Activated CD4-positive, alpha-beta T cell treated with anti-CD3 and anti-CD28 coated beads, Interleukin-2, amount 50 U/mL, for 4 hours (primary cell): Measurements from ENCODE around the gene ILRUN.
"Not testable (repeated sequence)": the region's sequence is repeated elsewhere in the genome, so short reads cannot be mapped to it uniquely, and the experiment has no call there.

Source experiments
- DNase-seq, 2 experiments: peaks; one replicate each; pipeline ENCODE4 v3.0.0-alpha.2; 2020

Gene ILRUN

GRCh38 chr6:34696739-34697543 is at the start of gene ILRUN:
Gene ILRUN, minus strand, starts transcription at chr6:34696767. Its CDS starts 164 bp downstream, at chr6:34696603.
- DNase-seq = peak; percentile 95 to 96

DNA sequence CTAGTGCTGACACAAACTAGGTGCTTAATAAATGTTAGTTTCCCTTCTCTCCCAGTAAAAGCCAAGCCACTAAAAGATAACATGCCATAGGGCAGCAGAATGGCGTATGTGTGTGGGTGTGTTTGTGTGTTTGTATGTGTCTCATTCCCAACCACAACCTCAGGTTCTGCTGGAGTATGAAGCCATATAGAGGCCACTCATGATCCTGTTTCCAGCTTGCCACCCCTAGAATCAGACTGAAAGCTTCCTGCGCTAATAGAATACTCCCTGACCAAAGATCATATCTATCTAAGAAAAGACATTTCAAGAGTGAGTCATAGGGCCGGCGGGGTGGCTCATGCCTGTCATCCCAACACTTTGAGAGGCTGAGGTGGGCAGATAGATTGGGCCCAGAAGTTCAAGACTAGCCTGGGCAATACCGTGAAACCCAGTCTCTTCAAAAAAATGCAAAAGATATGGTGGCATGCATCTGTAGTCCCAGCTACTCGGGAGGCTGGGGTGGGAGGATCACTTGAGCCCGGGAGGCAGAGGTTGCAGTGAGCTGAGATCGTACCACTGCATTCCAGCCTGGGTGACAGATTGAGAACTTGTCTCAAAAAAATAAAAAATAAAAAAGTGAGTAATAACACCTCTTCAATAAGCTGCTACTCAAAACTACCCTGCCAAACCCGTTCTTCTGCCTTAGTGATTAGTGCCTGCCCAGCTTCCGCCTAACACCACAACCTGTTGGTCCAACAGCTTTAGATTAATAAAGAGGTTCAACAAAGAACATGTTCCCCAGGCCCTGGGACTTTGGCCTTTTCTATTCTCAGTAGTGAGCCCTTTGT is 48.9 kb upstream of the ILRUN start:
- no peak for DNase-seq

GRCh38 chr6:34744294-34744647 is 47.7 kb upstream of the ILRUN start:
- DNase-seq = not testable (repeated sequence)

GRCh38 chr6:34743625-34744293 is 47.2 kb upstream of the ILRUN start:
- DNase-seq = no peak

DNA sequence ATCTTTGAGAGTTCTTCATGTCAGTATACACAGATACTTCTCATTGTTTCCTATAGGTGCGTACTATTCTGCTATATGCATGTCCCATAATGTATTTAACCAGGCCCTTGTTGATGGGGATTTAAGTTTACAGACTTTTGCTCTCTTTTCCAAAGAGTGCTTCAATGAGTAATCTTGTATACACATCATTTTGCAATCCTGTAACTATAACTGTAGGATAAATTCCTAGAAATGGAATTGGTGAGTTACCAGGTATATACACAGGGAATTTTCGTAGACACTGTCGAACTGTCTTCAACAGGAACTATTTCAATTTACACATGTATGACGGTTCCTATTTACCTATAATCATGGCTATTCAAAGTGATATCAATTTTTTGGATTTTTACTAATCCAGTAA is 45.5 kb upstream of the ILRUN start:
- DNase-seq = no peak

GRCh38 chr6:34736823-34737222 is 40.3 kb upstream of the ILRUN start:
- no peak for DNase-seq

- no peak for DNase-seq
These were observed 35.0 kb upstream of the ILRUN start for GRCh38 chr6:34731393-34732060.

DNA sequence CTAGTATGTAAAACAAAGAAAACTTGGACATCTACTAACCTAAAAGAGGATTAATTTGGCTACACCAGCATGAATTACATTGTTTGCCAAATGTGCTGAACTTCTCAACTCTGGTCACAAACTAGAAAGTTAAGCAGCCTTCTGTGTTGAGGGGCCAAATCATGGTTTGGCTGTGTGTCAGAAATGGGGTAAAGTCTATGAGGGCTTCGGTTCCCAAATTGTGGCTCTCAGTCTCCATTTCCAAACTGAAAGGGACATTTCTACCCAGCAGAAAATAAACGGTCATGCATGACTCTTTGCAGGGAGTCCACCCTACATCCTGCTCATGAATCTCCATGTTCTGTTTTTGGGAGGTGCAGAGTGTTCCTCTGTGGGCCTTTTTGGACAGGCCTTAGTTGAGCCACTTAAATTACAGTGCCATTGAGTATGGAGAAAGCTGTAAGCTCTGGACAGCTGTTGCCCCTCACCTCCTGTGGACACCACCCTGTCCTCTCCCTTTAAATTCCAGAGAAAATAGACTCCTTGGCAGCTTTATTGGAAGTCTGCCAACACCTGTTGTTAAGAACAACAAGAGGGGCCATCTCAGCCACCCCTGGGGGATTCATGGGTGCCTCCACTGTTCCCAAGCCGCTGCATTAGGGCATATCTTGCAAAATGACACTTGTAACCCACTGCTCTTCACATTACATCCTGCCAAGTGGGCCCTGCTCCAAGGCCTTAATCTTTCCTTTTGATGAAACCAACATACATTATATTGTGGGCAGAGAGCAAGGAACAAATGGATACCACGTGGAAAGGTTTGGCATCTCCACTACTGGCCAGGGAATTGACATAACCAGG is 33.3 kb upstream of the ILRUN start:
- no peak for DNase-seq

DNA sequence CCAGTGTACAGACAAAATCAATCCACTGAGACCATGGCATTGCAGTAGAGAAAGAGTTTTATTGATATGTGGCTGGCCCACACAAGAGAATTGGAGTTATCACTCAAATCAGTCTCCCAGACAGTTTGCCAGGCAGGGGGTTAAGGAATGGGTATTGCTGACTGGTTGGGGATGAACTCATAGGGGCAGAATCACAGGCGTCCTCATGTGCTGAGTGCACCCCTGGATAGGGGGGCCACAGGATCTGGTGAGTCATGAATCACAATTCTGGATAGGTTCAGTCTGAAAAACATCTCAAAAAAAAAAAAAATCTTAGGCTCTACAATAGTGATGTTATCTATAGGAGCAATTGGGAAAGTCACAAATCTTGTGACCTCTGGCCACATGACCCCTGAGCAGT is 29.5 kb upstream of the ILRUN start:
- no peak for DNase-seq

DNA sequence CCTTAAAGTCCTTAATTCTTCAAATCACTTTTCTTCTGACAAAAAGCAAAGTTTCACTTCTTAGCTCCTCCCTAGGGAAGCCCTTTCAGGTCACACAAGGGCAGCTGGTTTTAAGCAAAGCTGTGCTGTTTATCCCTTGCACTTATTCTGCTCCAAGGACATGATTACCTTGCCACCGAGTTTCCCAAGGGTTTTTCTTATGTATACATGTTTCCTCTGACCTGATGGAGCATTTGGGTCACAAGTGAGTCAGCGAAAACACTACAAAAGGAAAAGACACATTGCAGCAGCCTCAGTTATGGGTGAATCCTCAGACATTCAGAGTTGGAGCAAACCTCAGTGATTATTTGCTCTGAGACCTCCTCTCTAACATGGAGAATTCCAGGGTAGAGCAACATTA is 26.6 kb upstream of the ILRUN start:
- no peak for DNase-seq

GRCh38 chr6:34722451-34722850 is 25.9 kb upstream of the ILRUN start:
- no peak for DNase-seq

DNA sequence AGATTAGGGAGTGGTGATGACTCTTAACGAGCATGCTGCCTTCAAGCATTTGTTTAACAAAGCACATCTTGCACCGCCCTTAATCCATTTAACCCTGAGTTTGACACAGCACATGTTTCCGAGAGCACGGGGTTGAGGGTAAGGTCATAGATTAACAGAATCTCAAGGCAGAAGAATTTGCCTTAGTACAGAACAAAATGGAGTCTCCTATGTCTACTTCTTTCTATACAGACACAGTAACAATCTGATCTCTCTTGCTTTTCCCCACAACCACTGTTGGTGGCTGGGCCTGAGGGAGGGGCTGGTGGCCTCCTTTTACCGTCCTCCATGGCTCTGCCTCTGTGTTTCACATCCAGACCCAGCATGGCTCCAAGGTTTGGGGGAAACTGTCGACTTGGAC is 23.6 kb upstream of the ILRUN start:
- DNase-seq = not testable (repeated sequence)

DNA sequence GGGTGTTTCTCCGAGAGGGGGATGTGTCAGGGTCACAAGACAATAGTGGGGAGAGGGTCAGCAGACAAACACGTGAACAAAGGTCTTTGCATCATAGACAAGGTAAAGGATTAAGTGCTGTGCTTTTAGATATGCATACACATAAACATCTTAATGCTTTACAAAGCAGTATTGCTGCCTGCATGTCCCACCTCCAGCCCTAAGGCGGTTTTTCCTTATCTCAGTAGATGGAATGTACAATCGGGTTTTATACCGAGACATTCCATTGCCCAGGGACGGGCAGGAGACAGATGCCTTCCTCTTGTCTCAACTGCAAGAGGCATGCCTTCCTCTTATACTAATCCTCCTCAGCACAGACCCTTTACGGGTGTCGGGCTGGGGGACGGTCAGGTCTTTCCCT is 23.1 kb upstream of the ILRUN start:
- DNase-seq = not testable (repeated sequence)

- no peak for DNase-seq
These were observed 22.4 kb upstream of the ILRUN start for GRCh38 chr6:34718976-34719375.

DNA sequence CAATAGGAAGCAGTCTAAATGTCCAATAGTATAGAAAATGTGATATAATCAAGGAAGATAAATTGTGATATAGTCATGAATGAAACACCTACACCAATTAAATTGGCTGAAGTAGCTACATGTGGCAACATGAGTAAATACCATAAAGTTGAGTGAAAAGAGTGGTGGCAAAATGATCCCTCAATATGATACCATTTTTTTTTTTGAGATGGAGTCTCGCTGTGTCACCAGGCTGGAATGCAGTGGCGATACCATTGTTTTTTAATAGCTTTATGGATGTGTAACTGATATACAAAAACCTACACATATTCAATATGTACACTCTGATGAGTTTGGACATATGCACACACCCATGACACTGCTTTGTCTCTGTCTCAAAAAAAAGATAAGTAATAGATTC is 20.9 kb upstream of the ILRUN start:
- no peak for DNase-seq

DNA sequence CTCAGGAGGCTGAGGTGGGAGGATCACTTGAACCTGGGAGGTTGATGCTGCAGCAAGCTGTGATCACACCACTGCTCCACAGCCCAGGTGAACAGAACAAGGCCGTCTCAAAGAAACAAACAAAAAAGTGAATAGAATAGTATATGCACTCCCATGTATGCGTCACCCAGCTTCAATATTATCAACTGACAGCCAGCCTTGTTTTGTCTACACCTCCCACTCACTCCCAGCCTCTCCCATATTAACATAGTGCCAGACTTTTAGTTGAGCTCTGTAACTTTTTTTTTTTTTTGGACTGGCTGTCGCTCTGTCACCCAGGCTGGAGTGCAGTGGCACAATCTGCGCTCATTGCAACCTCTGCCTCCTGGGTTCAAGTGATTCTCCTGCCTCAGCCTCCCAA is 18.1 kb upstream of the ILRUN start:
- no peak for DNase-seq

DNA sequence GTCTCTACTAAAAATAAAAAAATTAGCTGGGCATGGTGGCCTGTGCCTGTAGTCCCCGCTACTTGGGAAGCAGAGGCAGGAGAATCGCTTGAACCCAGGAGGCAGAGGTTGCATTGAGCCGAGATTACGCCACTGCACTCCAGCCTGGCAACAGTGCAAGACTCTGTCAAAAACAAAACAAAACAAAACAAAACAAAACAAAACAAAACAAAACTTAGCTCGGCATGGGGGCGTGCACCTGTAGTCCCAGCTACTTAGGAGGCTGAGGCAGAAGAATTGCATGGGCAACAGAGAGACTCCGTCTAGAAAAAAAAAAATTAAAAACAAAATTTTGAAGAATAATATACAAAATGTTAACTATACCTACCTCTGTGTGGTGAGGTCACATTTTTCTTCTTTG is 16.3 kb upstream of the ILRUN start:
- not testable (repeated sequence) for DNase-seq

GRCh38 chr6:34709386-34709785 is 12.8 kb upstream of the ILRUN start:
- no peak for DNase-seq

DNA sequence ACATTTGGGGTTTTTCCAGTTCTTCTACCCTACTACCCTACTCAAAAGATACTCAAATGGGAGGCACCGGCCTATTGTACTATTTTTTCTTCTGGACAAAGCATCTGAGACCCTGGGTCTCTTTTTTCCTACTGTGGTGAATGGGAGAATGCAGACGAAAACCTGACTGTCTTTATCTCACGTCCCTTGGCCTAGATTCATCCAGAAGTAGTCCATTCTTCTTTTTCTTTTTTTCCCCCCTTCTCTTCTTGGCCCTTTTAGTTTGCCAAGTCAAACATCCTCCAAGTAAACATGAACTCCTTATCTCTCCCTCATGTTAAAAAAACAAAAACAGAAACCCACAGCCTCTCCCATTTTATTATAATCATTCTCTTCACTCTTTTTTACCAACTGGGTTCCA is 8.7 kb upstream of the ILRUN start:
- no peak for DNase-seq

GRCh38 chr6:34701199-34701598 is 4.6 kb upstream of the ILRUN start:
- DNase-seq = no peak

DNA sequence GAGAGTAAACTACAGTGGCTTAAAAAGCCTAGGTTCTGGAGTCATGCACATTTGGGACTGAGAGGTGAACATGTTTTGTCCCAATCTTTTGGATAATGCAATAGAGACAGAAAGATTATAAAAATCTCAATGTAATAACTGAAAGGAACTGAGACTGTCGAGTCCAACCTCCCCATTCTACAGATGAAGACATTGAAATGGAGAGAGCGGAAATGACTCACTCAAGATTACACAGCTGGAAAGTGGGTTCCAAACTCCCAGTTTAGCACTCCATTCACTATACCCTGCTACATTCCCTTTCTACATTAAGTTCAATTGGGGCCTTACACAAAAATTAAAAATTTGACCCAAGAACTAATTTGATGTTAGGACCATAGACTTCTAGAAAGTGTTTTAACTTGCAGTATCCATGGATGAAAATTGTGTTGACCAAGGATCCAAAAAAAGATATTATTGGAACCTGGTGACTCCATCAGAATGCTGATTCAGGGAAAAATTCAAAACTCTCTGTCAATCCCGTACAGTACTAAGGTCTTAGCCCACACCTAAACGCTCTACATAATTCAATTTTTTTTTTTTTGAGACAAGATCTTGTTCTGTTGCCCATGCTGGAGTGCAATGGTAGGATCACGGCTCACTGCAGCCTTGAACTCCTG is 1.5 kb upstream of the ILRUN start:
- DNase-seq = no peak

- DNase-seq = no peak
These were observed 923 bp upstream of the ILRUN start for GRCh38 chr6:34697544-34697836.
